Transverse colon (tissue), 4 donors: ENCODE measurements around the gene HIPK2.

Experiments
- CTCF ChIP-seq, 5 experiments: fragments of 200-600 bp in 3 of 5; fragments of 450-650 bp in 2 of 5; sonication (generic) in 3 of 5; IDR thresholded peaks; 1 replicate in 2 of 5; 2 replicates in 3 of 5; pipeline ENCODE4 v1.5.1; 2016 to 2017; ENCODE audit warnings: antibody characterized with exemption in 5 of 5, inconsistent platforms in 3 of 5, mild to moderate bottlenecking in 2 of 5, moderate library complexity in 1 of 5
- EP300 ChIP-seq: sonication (generic); formaldehyde crosslinking; IDR thresholded peaks from one replicate; pipeline ENCODE4 v1.6.1; 2017; ENCODE audit warnings: antibody characterized with exemption, low read depth
- POLR2A ChIP-seq: fragments of 450-650 bp; IDR thresholded peaks from one replicate; pipeline ENCODE4 v1.6.1; 2016; ENCODE audit warnings: antibody characterized with exemption, mild to moderate bottlenecking, moderate library complexity
- POLR2AphosphoS5 ChIP-seq, 3 donors: sonication (generic); formaldehyde crosslinking; IDR thresholded peaks; one replicate each; pipeline ENCODE4 v1.6.1; 2016; ENCODE audit warnings: antibody characterized with exemption in 3 of 3

DNA sequence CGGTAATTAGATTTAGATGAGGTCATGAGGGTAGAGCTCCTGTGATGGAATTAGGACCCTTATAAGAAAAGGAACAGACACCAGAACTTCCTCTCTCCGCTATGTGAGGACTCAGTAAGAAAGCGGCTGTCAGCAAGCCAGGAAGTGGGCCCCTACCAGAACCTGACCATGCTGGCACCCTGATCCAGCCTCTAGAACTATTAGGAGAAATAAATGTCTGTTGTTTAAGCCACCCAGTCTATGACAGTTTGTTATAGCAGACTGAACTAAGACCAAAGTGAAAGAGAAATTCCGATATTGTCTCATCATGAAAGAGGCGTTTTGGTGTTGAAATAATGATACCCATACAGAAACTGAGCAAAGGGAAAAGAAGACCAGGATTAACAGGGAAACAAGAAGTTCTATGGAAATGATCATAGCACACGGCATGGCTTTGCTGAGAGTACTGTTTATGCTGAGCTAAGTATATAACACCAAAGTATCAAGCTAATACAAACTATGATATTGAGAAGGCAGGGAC lies 245.1 kb downstream of the HIPK2 start:
- TF ChIP-seq POLR2A (no peak), CTCF (IDR thresholded peaks at IDR 0.05) (no peak), POLR2AphosphoS5 (IDR thresholded peaks at IDR 0.05) (no peak), EP300 (no peak)
